ENCODE measurements around the gene NUDT13.

DNA sequence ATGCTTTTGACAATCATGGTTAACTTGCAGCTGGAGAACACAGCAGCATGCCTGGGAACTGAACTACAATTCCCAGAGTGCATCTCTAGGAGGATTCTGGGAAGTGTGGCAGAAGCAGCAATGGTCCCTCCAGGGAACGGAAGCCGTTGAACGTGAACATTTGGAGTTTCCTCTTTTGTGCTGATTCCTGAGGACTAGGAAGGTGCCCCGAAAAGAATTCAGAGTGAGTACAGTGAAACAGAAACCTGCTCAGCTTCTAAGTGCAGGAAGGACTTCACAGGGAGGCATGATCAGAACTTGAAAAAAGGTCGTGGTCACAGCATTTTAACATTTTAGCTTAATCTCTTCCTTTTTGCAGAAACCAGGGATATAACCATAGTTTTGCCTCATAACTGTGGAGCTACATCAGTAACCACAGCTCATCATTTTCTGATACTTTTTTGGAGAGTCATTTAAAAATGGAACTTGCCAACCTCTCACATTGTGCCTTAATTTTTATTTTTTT lies at the start of gene NUDT13:
- TF ChIP-seq, protein P1, sequence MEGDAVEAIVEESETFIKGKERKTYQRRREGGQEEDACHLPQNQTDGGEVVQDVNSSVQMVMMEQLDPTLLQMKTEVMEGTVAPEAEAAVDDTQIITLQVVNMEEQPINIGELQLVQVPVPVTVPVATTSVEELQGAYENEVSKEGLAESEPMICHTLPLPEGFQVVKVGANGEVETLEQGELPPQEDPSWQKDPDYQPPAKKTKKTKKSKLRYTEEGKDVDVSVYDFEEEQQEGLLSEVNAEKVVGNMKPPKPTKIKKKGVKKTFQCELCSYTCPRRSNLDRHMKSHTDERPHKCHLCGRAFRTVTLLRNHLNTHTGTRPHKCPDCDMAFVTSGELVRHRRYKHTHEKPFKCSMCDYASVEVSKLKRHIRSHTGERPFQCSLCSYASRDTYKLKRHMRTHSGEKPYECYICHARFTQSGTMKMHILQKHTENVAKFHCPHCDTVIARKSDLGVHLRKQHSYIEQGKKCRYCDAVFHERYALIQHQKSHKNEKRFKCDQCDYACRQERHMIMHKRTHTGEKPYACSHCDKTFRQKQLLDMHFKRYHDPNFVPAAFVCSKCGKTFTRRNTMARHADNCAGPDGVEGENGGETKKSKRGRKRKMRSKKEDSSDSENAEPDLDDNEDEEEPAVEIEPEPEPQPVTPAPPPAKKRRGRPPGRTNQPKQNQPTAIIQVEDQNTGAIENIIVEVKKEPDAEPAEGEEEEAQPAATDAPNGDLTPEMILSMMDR (IDR thresholded peaks at IDR 0.05; ENCODE audit: low read depth, low read length) = no peak
- no peak for TF ChIP-seq EZH2phosphoT487 (IDR thresholded peaks at IDR 0.05; ENCODE audit: low read depth)

All from OCI-LY3 (cell line).